ENCODE results near the gene STAMBP. TPM values are rescaled to one million over a fixed set of nuclear protein-coding genes. Genes with fewer than 3 reads are reported as not detected.

STAMBP gene
- total and polyA plus RNA-seq, 4 donors: 10.2 to 27.1 (median 15.9) TPM

DNA sequence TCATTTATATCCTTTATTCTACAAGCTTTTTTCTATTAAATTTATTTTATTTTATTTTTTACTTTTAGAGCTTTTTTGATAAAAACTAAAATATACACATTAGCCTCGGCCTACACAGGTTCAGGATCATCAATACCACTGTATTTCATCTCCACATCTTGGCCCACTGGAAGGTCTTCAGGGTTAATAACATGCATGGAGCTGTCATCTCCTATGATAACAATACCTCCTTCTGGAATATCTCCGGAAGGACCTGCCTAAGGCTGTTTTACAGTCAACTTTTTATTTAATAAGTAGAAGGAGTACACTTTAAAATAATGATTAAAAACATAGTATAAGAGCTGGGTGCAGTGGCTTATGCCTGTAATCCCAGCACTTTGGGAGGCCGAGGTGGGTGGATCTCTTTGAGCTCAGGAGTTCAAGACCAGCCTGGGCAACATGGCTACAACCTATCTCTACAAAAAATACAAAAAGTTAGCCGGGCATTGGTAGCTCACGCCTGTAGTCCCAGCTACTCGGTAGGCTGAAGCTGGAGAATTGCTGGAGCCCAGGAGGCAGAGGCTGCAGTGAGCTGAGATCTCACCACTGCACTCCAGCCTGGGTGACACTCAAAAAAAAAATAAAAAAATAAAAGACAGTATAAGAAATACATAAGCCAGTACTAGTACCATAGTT is 82.2 kb downstream of the STAMBP start:
- H3K27me3 ChIP-seq (ENCODE audit: control insufficient read depth in 4 of 4, insufficient read depth in 4 of 4, low read length in 3 of 4): no peaks in the 10 kb centered on the region
- no peaks in the 10 kb centered on the region for H3K9me3 ChIP-seq (ENCODE audit: control insufficient read depth in 4 of 4, low read length in 3 of 4)
- TF ChIP-seq, protein P1, sequence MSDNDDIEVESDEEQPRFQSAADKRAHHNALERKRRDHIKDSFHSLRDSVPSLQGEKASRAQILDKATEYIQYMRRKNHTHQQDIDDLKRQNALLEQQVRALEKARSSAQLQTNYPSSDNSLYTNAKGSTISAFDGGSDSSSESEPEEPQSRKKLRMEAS (IDR thresholded peaks at IDR 0.05): no peak
- TF ChIP-seq FOXA2 (IDR thresholded peaks at IDR 0.05) (no peak), ZBTB33 (IDR thresholded peaks at IDR 0.05) (no peak)
- no peaks in the 10 kb centered on the region for H3K36me3 ChIP-seq (ENCODE audit: control insufficient read depth in 4 of 4, insufficient read depth in 3 of 4, low read depth in 1 of 4, low read length in 3 of 4)
- DNase-seq (ENCODE audit: low spot score): no peak
- H3K9ac ChIP-seq (ENCODE audit: low read depth in 1 of 2, low read length in 2 of 2): no peak overlapping the region
- no peak overlapping the region for H3K27ac ChIP-seq (ENCODE audit: low read depth in 1 of 2, low read length in 2 of 2)
- no peak overlapping the region for H3K4me3 ChIP-seq (ENCODE audit: low read depth in 1 of 3, low read length in 3 of 3)
- H3K4me1 ChIP-seq (ENCODE audit: control insufficient read depth in 4 of 4, insufficient read depth in 4 of 4, low read length in 3 of 4): no peaks in the 10 kb centered on the region
- 77% methylated on average over 6 of the region's 6 CpGs for WGBS

GRCh38 chr2:73911548-73912208 is 82.9 kb downstream of the STAMBP start:
- Histone ChIP-seq H3K4me1 (ENCODE audit: control insufficient read depth in 4 of 4, insufficient read depth in 4 of 4, low read length in 3 of 4) (no peaks in the 10 kb centered on the region), H3K27me3 (ENCODE audit: control insufficient read depth in 4 of 4, insufficient read depth in 4 of 4, low read length in 3 of 4) (no peaks in the 10 kb centered on the region), H3K36me3 (ENCODE audit: control insufficient read depth in 4 of 4, insufficient read depth in 3 of 4, low read depth in 1 of 4, low read length in 3 of 4) (no peaks in the 10 kb centered on the region), H3K9ac (ENCODE audit: low read depth in 1 of 2, low read length in 2 of 2) (no peak overlapping the region), H3K27ac (ENCODE audit: low read depth in 1 of 2, low read length in 2 of 2) (no peak overlapping the region), H3K4me3 (ENCODE audit: low read depth in 1 of 3, low read length in 3 of 3) (no peak overlapping the region), H3K9me3 (ENCODE audit: control insufficient read depth in 4 of 4, low read length in 3 of 4) (no peaks in the 10 kb centered on the region)
- WGBS: 83% methylated on average over 8 of the region's 8 CpGs
- DNase-seq (ENCODE audit: low spot score): no peak
- TF ChIP-seq TAF1 (conservative IDR thresholded peaks at IDR 0.05) (no peak), JUND (IDR thresholded peaks at IDR 0.05) (no peak), RAD21 (IDR thresholded peaks at IDR 0.05) (no peak), NR2F2 (IDR thresholded peaks at IDR 0.05) (no peak), REST (IDR thresholded peaks at IDR 0.05) (no peak), FOXA1 (IDR thresholded peaks at IDR 0.05) (no peak), FOXA2 (IDR thresholded peaks at IDR 0.05) (no peak)

GRCh38 chr2:73913414-73914054 is 84.8 kb downstream of the STAMBP start:
- DNase-seq (ENCODE audit: low spot score): no peak
- 92% methylated on average over 8 of the region's 8 CpGs for WGBS

More at GRCh38 chr2:73913414-73914054, 84.8 kb downstream of the STAMBP start:
- TF ChIP-seq FOXA2 (IDR thresholded peaks at IDR 0.05) (no peak), JUND (IDR thresholded peaks at IDR 0.05) (no peak), SP1 (IDR thresholded peaks at IDR 0.05) (no peak)
- TF ChIP-seq, protein P1 (IDR thresholded peaks at IDR 0.05): no peak
- Histone ChIP-seq H3K27me3 (ENCODE audit: control insufficient read depth in 4 of 4, insufficient read depth in 4 of 4, low read length in 3 of 4) (no peaks in the 10 kb centered on the region), H3K4me3 (ENCODE audit: low read depth in 1 of 3, low read length in 3 of 3) (no peak overlapping the region), H3K9me3 (ENCODE audit: control insufficient read depth in 4 of 4, low read length in 3 of 4) (no peaks in the 10 kb centered on the region), H3K27ac (ENCODE audit: low read depth in 1 of 2, low read length in 2 of 2) (no peak overlapping the region), H3K36me3 (ENCODE audit: control insufficient read depth in 4 of 4, insufficient read depth in 3 of 4, low read depth in 1 of 4, low read length in 3 of 4) (no peaks in the 10 kb centered on the region), H3K9ac (ENCODE audit: low read depth in 1 of 2, low read length in 2 of 2) (no peak overlapping the region), H3K4me1 (ENCODE audit: control insufficient read depth in 4 of 4, insufficient read depth in 4 of 4, low read length in 3 of 4) (no peaks in the 10 kb centered on the region)
